Smooth muscle cell (in vitro differentiated cells): ENCODE measurements around the gene DFFB. TPM values are rescaled to one million over a fixed set of nuclear protein-coding genes. Genes with fewer than 3 reads are reported as not detected.

Experiments
- DNase-seq: peaks from one replicate; lab custom pipeline; 2025; ENCODE audit not compliant: unreplicated experiment; lab: John Stamatoyannopoulos, UW
- H2AFZ ChIP-seq: fragments of 200-600 bp; sonication (generic); 2 replicates; pipeline ENCODE4 v1.6.0; 2016; ENCODE audit warnings: antibody characterized with exemption, low read depth, mild to moderate bottlenecking
- H3F3A ChIP-seq: fragments of 200-600 bp; sonication (generic); 2 replicates; pipeline ENCODE4 v1.6.0; 2017; ENCODE audit warnings: antibody characterized with exemption, low read depth
- H3K27ac ChIP-seq: fragments of 200-600 bp; sonication (generic); 2 replicates; pipeline ENCODE4 v1.5.1; 2016; ENCODE audit warnings: low read depth, mild to moderate bottlenecking
- H3K27me3 ChIP-seq: fragments of 200-600 bp; sonication (generic); 2 replicates; pipeline ENCODE4 v1.6.1; 2016; ENCODE audit warnings: low read depth, mild to moderate bottlenecking
- H3K36me3 ChIP-seq: fragments of 200-600 bp; sonication (generic); 2 replicates; pipeline ENCODE4 v1.5.1; 2016; ENCODE audit warnings: low read depth
- H3K4me1 ChIP-seq: fragments of 200-600 bp; sonication (generic); 2 replicates; pipeline ENCODE4 v1.5.1; 2016; ENCODE audit warnings: low read depth
- H3K4me2 ChIP-seq: fragments of 200-600 bp; sonication (generic); 2 replicates; pipeline ENCODE4 v1.6.0; 2016; ENCODE audit warnings: mild to moderate bottlenecking
- H3K4me3 ChIP-seq: fragments of 200-600 bp; sonication (generic); 2 replicates; pipeline ENCODE4 v1.5.1; 2016; ENCODE audit warnings: mild to moderate bottlenecking
- H3K79me2 ChIP-seq: fragments of 200-600 bp; sonication (generic); 2 replicates; pipeline ENCODE4 v1.6.0; 2016; ENCODE audit warnings: low read depth, mild to moderate bottlenecking
- H3K9ac ChIP-seq: fragments of 200-600 bp; sonication (generic); 2 replicates; pipeline ENCODE4 v1.6.0; 2016; ENCODE audit warnings: low read depth
- H3K9me3 ChIP-seq: fragments of 200-600 bp; sonication (generic); replicated peaks from 2 replicates; pipeline ENCODE4 v1.5.1; 2016; ENCODE audit warnings: low read depth
- H4K20me1 ChIP-seq: fragments of 200-600 bp; sonication (generic); 2 replicates; pipeline ENCODE4 v1.6.0; 2016; ENCODE audit warnings: low read depth
- CTCF ChIP-seq: fragments of 200-600 bp; sonication (generic); IDR thresholded peaks from 2 replicates; pipeline ENCODE4 v1.5.1; 2017; ENCODE audit warnings: borderline replicate concordance, mild to moderate bottlenecking, antibody characterized with exemption; ENCODE audit not compliant: insufficient read depth, poor library complexity, severe bottlenecking
- WGBS: methylation state at CpG from one replicate; pipeline ENCODE4 v1.1.7; 2016; ENCODE audit warnings: low lambda C conversion rate; 5-methylcytosine and 5-hydroxymethylcytosine counted together
- polyA plus RNA-seq: library from polyadenylated mRNA; unstranded; fragments of >200 nt; fragmentation: Nextera tagmentation; extraction: Ambion mirVana; gene quantifications from 2 replicates; pipeline ENCODE4 v1.2.1, GENCODE V29; 2016
- total RNA-seq: library from RNA; depleted of rRNA; stranded (reverse); fragments of >200 nt; gene quantifications from 2 replicates; pipeline ENCODE4 v1.2.3, GENCODE V29; 2014

The DFFB gene
- total and polyA plus RNA-seq, 2 experiments from 2014 or later: 3.3 to 4.5 TPM

- H3K4me1 ChIP-seq: no peaks in the 10 kb centered on the region
- no peak for DNase-seq
- TF ChIP-seq CTCF: no peak
- 89% methylated on average over 14 of the region's 14 CpGs for WGBS
- H3K27me3 ChIP-seq: no peaks in the 10 kb centered on the region
- no peaks in the 10 kb centered on the region for H3F3A ChIP-seq
- no peaks in the 10 kb centered on the region for H4K20me1 ChIP-seq
- H3K4me3 ChIP-seq: no peak overlapping the region
- H3K4me2 ChIP-seq: no peak overlapping the region
- no peaks in the 10 kb centered on the region for H3K9me3 ChIP-seq
- H2AFZ ChIP-seq: no peak overlapping the region
- no peak overlapping the region for H3K9ac ChIP-seq
- no peaks in the 10 kb centered on the region for H3K79me2 ChIP-seq
- H3K27ac ChIP-seq: no peak overlapping the region
- no peaks in the 10 kb centered on the region for H3K36me3 ChIP-seq
Measured at GRCh38 chr1:3827813-3828307, 29.4 kb upstream of the DFFB start.

GRCh38 chr1:3828391-3828790, 28.9 kb upstream of the DFFB start:
- Histone ChIP-seq H3K27me3 (no peaks in the 10 kb centered on the region), H3K4me1 (no peaks in the 10 kb centered on the region), H3K27ac (no peak overlapping the region), H4K20me1 (no peaks in the 10 kb centered on the region), H2AFZ (no peak overlapping the region), H3F3A (no peaks in the 10 kb centered on the region), H3K9ac (no peak overlapping the region), H3K9me3 (no peaks in the 10 kb centered on the region), H3K79me2 (no peaks in the 10 kb centered on the region), H3K36me3 (no peaks in the 10 kb centered on the region), H3K4me2 (no peak overlapping the region), H3K4me3 (no peak overlapping the region)
- DNase-seq: no peak
- no peak for TF ChIP-seq CTCF
- 94% methylated on average over 8 of the region's 8 CpGs for WGBS

GRCh38 chr1:3831689-3832088, 25.6 kb upstream of the DFFB start:
- Histone ChIP-seq H3K4me3 (no peak overlapping the region), H3F3A (no peaks in the 10 kb centered on the region), H3K4me1 (no peaks in the 10 kb centered on the region), H3K9ac (no peak overlapping the region), H4K20me1 (no peaks in the 10 kb centered on the region), H3K79me2 (no peaks in the 10 kb centered on the region), H2AFZ (no peak overlapping the region), H3K36me3 (peaks cover 6% of the 10 kb centered on the region), H3K27me3 (no peaks in the 10 kb centered on the region), H3K4me2 (no peak overlapping the region), H3K27ac (no peak overlapping the region), H3K9me3 (no peaks in the 10 kb centered on the region)
- DNase-seq: no peak
- TF ChIP-seq CTCF: no peak
- WGBS: 82% methylated on average over 6 of the region's 6 CpGs

GRCh38 chr1:3834701-3835100, 22.6 kb upstream of the DFFB start:
- Histone ChIP-seq H3K27ac (no peak overlapping the region), H4K20me1 (no peaks in the 10 kb centered on the region), H3K36me3 (peaks cover 31% of the 10 kb centered on the region), H3K9me3 (no peaks in the 10 kb centered on the region), H3K4me2 (no peak overlapping the region), H3K4me1 (no peaks in the 10 kb centered on the region), H2AFZ (no peak overlapping the region), H3K4me3 (no peak overlapping the region), H3K79me2 (no peaks in the 10 kb centered on the region), H3F3A (no peaks in the 10 kb centered on the region), H3K27me3 (no peaks in the 10 kb centered on the region), H3K9ac (no peak overlapping the region)
- no peak for DNase-seq
- no peak for TF ChIP-seq CTCF
- 98% methylated on average over 10 of the region's 10 CpGs for WGBS
